Kidney epithelial cell (primary cell): ENCODE results near the gene SGF29. TPM values are rescaled to one million over a fixed set of nuclear protein-coding genes. Genes with fewer than 3 reads are reported as not detected.
"Not testable (repeated sequence)": the region's sequence is repeated elsewhere in the genome, so short reads cannot be mapped to it uniquely, and the experiment has no call there.

ENCODE experiments used
- DNase-seq: peaks from one replicate; pipeline ENCODE4 v3.0.0-alpha.2; 2010; ENCODE audit warnings: low read depth
- H3K27me3 ChIP-seq: 2 replicates; pipeline ENCODE4 v1.6.0; 2011; ENCODE audit warnings: low read length; ENCODE audit not compliant: control insufficient read depth, insufficient read depth
- H3K36me3 ChIP-seq: 2 replicates; pipeline ENCODE4 v1.5.1; 2011; ENCODE audit warnings: low read length; ENCODE audit not compliant: control insufficient read depth, insufficient read depth
- H3K4me3 ChIP-seq: 2 replicates; pipeline ENCODE4 v1.5.1; 2011; ENCODE audit warnings: low read depth, mild to moderate bottlenecking, control low read depth, low read length
- total RNA-seq: library from RNA; depleted of rRNA; stranded (reverse); fragments of >200 nt; gene quantifications from 2 replicates; pipeline ENCODE4 v1.2.3, GENCODE V29; 2015
- TF ChIP-seq, protein P1 (sequence below): IDR thresholded peaks from 2 replicates; pipeline ENCODE4 v1.5.1; 2011; ENCODE audit warnings: mild to moderate bottlenecking, moderate library complexity, low read length, control low read depth, inconsistent platforms; ENCODE audit not compliant: insufficient read depth, poor library complexity, severe bottlenecking

SGF29 gene
- total RNA-seq, 1 donor from 2014 or later = 32.5 TPM

DNA sequence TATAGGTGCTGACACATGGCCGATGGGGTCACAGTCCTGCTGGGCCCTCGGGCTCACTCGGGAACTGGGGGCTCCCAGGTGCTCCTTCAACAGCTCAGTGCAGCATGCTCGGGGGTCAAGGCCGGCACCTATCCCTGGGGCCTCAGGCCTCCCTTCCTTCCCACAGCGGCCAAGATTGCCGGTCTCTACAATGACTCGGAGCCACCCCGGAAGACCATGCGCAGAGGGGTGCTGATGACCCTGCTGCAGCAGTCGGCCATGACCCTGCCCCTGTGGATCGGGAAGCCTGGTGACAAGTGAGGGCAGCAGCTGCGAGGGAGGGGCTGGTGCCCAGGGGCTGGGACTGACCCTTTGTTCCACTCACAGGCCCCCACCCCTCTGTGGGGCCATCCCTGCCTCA is 36.2 kb downstream of the SGF29 start:
- no peak for DNase-seq
- TF ChIP-seq, protein P1, sequence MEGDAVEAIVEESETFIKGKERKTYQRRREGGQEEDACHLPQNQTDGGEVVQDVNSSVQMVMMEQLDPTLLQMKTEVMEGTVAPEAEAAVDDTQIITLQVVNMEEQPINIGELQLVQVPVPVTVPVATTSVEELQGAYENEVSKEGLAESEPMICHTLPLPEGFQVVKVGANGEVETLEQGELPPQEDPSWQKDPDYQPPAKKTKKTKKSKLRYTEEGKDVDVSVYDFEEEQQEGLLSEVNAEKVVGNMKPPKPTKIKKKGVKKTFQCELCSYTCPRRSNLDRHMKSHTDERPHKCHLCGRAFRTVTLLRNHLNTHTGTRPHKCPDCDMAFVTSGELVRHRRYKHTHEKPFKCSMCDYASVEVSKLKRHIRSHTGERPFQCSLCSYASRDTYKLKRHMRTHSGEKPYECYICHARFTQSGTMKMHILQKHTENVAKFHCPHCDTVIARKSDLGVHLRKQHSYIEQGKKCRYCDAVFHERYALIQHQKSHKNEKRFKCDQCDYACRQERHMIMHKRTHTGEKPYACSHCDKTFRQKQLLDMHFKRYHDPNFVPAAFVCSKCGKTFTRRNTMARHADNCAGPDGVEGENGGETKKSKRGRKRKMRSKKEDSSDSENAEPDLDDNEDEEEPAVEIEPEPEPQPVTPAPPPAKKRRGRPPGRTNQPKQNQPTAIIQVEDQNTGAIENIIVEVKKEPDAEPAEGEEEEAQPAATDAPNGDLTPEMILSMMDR = no peak

GRCh38 chr16:28590384-28591340 is 36.9 kb downstream of the SGF29 start:
- TF ChIP-seq, protein P1 = no peak
- H3K36me3 ChIP-seq = no peaks in the 10 kb centered on the region
- DNase-seq = no peak
- no peak overlapping the region for H3K4me3 ChIP-seq
- no peaks in the 10 kb centered on the region for H3K27me3 ChIP-seq

More for the DNA sequence above, 36.2 kb downstream of the SGF29 start:
- Histone ChIP-seq H3K27me3 (no peaks in the 10 kb centered on the region), H3K4me3 (no peak overlapping the region), H3K36me3 (no peaks in the 10 kb centered on the region)

GRCh38 chr16:28591355-28591754 is 37.6 kb downstream of the SGF29 start:
- H3K4me3 ChIP-seq = no peak overlapping the region
- DNase-seq = no peak
- TF ChIP-seq, protein P1 = no peak
- H3K36me3 ChIP-seq = no peaks in the 10 kb centered on the region
- no peaks in the 10 kb centered on the region for H3K27me3 ChIP-seq

DNA sequence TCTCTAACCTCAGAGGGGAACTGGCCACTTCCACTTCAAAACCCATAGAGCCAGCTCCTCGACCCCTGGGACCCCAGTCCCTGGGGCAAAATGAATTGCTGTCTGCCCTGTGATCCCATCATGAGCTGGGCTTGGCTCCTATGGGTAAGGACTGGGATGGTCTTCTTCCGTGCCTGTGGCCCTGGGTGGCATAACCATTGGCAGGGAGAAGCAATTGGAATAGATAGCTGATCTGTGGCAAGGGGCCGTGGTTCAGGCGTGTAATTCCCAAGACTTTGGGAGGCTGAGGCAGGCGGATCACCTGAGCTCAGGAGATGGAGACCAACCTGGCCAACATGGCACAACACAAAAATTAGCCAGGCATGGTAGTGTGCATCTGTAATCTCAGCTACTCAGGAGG is 38.8 kb downstream of the SGF29 start:
- no peaks in the 10 kb centered on the region for H3K27me3 ChIP-seq
- no peak for DNase-seq
- H3K36me3 ChIP-seq = no peaks in the 10 kb centered on the region
- H3K4me3 ChIP-seq = no peak overlapping the region
- TF ChIP-seq, protein P1 = no peak

DNA sequence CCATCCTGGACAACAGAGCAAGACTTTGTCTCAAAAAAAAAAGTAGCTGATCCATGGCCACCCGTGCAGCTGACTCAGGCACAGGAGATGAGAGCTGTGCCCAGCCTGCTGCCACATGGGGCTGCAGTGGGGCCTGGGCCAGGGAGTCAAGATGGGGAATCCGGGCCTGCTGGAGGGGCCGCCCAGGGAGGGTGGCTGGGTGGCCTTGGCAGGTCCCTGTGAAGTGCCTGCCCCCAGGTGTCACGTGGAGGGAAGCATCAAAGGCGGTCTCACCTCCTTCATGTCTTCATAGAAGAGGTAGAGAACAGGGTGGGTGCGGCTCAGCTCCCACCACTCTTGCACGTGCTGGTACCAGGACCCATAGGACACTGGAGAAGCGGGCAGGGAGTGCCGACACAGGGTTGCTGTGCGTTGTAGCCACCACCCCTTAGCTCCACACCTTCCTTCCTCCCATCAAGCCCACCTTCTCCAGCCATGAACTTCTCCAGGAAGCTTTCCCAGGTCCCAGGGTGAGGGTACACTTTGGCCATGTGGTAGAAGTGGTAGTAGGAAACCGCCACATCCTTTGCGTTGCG is 39.3 kb downstream of the SGF29 start:
- Histone ChIP-seq H3K27me3 (no peaks in the 10 kb centered on the region), H3K4me3 (no peak overlapping the region), H3K36me3 (no peaks in the 10 kb centered on the region)
- TF ChIP-seq, protein P1 = no peak
- no peak for DNase-seq

GRCh38 chr16:28595451-28595850 is 41.7 kb downstream of the SGF29 start:
- H3K36me3 ChIP-seq = not testable (repeated sequence)

More at GRCh38 chr16:28595451-28595850, 41.7 kb downstream of the SGF29 start:
- H3K27me3 ChIP-seq, H3K4me3 ChIP-seq, DNase-seq: not testable (repeated sequence)
